HG03025 (cell line): ENCODE results near the gene SHLD1.
A peak's percentile ranks its signal among the peaks of the same experiment; 100 is the strongest.

Source experiments
- ATAC-seq: cut with Tn5 transposase; IDR thresholded peaks from one replicate; pipeline ENCODE4 v1.9.1; 2021; ENCODE audit warnings: mild to moderate bottlenecking, moderate library complexity; ENCODE audit not compliant: unreplicated experiment, low FRiP score

The SHLD1 gene

GRCh38 chr20:5842465-5842864 is 92.3 kb downstream of the SHLD1 start:
- no peak for ATAC-seq

GRCh38 chr20:5843054-5843592 is 92.9 kb downstream of the SHLD1 start:
- peak; percentile 66 for ATAC-seq

GRCh38 chr20:5844063-5844681 is 94.0 kb downstream of the SHLD1 start:
- ATAC-seq, result no peak

GRCh38 chr20:5845681-5846615 is 95.7 kb downstream of the SHLD1 start:
- ATAC-seq, result no peak

- ATAC-seq, result no peak
These were observed 98.7 kb downstream of the SHLD1 start for GRCh38 chr20:5848711-5849505.

GRCh38 chr20:5855939-5856338 is 105.7 kb downstream of the SHLD1 start:
- ATAC-seq, result no peak

GRCh38 chr20:5859608-5860007 is 109.4 kb downstream of the SHLD1 start:
- ATAC-seq, result no peak

GRCh38 chr20:5862703-5863039 is 112.5 kb downstream of the SHLD1 start:
- ATAC-seq, result no peak

- ATAC-seq, result no peak
These were observed 113.0 kb downstream of the SHLD1 start for GRCh38 chr20:5863040-5863833.

- no peak for ATAC-seq
These were observed 114.2 kb downstream of the SHLD1 start for GRCh38 chr20:5864428-5864827.

- no peak for ATAC-seq
These were observed 114.8 kb downstream of the SHLD1 start for GRCh38 chr20:5864873-5865587.

GRCh38 chr20:5865604-5866003 is 115.4 kb downstream of the SHLD1 start:
- ATAC-seq, result no peak

GRCh38 chr20:5870568-5870981 is 120.4 kb downstream of the SHLD1 start:
- no peak for ATAC-seq

GRCh38 chr20:5871459-5872410 is 121.5 kb downstream of the SHLD1 start:
- no peak for ATAC-seq

GRCh38 chr20:5877128-5877527 is 126.9 kb downstream of the SHLD1 start:
- no peak for ATAC-seq

GRCh38 chr20:5880326-5880725 is 130.1 kb downstream of the SHLD1 start:
- no peak for ATAC-seq

GRCh38 chr20:5881703-5882102 is 131.5 kb downstream of the SHLD1 start:
- no peak for ATAC-seq

- no peak for ATAC-seq
These were observed 132.0 kb downstream of the SHLD1 start for GRCh38 chr20:5882166-5882565.
